ENCODE data around the gene HOXA13.

The HOXA13 gene

GRCh38 chr7:27157702-27158431, 42.0 kb downstream of the HOXA13 start:
- no peak for DNase-seq

DNA sequence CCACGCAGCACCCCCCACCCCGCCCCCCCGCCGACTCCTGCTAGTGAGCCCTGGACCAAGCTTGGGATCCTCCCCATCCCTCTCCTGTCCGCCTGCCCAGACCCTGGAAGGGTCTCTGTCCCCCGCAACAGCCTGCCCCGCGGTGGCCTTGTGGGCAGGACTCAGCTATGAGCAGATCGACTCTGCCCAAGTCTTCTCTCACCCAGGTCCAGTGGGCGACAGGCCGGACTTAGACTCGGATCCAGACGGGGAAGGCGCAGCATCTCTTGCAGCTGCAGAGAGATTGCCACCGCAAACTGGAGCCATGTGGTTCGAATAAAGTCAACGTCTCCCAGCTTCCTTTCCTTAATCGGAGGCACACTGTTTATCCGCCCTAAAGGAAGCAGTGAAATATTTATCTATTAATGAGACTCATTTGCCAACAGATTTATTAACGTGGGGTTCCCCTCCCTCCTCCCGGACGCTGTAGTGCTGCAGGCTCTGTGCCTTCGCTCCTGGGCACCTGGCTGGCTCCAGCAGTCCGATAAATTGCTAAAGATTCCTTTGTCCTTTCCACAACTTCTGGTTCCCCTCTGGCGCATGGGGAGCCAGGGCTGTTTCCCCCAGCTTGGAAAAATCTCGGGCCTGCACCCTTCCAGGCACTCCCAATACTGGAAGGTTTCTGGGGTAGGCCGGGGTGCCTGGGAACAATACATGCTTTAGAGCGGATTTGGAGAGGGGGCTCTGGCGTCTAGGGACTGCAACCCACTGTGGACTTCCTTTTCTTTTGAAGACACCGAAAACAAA, 42.8 kb downstream of the HOXA13 start:
- no peak for DNase-seq

DNA sequence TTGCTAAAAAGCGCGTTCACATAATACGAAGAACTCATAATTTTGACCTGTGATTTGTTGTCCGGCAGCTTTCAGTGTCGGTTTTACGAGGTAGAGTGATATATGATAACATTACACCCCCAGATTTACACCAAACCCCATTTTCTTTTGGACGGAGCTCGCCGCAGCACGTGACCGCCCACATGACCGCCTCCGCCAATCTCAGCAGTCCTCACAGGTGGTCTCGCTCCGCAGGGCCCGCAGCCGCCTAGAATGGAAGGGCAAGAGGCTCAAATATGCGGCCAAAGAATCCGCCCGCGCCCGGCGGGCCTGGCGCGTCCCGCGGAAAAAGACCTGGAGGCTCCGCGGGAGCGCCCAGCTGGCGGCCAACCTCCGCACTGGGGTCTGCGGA, 43.4 kb downstream of the HOXA13 start, which contains the start of gene HOXA7:
Gene HOXA7, minus strand, starts transcription at position 168 of the 391 bp plus-strand sequence. Its CDS starts 130 bp downstream, at position 38.
- DNase-seq: no peak

GRCh38 chr7:27155816-27156507, 43.9 kb downstream of the HOXA13 start:
- DNase-seq: no peak

DNA sequence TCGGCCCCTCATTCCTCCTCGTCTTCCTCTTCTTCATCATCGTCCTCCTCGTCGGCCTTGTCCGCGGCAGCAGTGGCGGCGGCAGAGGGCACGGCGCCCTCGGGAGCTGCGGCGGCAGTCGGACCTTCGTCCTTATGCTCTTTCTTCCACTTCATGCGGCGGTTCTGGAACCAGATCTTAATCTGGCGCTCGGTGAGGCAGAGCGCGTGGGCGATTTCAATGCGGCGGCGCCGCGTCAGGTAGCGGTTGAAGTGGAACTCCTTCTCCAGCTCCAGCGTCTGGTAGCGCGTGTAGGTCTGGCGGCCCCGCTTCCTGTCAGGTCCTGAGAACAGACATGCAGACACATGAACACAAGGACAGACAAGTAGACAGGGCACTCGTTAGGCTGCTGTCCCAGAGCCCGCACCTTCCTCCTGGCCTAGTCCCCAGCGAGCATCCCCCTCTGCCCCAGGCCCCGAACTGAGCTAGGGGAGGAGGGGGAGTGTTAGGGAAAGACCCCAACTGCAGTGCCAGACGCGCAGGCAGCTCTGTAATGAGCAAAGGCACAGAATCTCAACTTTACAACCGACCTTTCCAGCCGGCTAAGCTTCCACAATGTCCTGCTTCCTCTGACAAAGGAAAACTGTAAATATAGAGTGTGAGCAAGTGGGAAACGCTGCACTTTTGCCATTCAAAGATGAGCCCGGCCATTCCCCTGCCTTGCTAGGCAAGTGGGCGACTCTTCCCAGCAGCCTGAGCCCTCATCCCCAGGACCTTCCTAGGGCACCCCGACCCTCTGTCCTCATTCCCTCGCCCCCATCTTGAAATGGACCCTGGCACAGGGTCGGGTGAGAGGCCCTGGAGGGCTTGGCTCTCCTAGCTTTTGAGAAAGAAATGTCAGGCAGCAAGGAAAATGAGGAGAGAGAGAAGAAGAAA, 44.7 kb downstream of the HOXA13 start:
- DNase-seq: no peak

DNA sequence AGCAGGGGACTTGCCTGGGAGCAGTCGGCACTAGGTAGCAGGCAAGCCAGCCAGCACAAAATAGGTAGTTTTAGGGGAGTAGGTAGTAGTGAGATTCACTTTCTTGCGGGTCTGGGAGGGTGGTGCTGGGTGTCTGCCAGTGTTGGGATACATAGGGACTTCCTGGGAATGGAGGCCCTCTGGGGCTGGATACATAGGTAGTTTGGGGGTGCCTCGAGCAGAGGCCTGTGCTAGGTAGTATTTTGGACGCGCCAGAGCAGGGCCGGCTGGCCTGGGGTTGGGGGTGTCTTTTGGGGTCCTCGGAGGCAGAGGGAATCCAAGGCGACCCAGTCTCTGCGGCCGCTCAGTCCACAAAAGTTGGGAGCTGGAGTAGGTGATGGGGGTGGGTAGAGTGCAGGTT, 45.5 kb downstream of the HOXA13 start:
- no peak for DNase-seq

DNA sequence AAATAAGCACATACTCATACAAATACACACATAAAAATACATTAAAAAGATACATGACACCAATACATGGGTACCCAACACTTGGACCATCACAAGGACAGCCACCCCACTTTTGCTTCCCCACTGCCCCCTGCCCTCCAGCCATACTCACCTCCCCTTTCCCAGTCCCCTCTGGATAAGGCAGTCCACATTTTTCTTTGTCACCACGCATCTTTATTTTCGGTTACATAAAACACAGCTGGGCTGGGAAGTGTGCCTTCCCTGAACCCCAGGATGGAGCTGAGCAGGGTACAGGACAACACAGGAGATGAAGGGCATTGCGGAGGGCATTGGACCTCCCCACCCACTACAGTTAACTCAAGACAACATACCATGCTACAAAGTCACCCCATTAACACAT, 46.4 kb downstream of the HOXA13 start:
- DNase-seq: no peak

- DNase-seq: no peak
These were observed 47.0 kb downstream of the HOXA13 start for GRCh38 chr7:27152816-27153442.

DNA sequence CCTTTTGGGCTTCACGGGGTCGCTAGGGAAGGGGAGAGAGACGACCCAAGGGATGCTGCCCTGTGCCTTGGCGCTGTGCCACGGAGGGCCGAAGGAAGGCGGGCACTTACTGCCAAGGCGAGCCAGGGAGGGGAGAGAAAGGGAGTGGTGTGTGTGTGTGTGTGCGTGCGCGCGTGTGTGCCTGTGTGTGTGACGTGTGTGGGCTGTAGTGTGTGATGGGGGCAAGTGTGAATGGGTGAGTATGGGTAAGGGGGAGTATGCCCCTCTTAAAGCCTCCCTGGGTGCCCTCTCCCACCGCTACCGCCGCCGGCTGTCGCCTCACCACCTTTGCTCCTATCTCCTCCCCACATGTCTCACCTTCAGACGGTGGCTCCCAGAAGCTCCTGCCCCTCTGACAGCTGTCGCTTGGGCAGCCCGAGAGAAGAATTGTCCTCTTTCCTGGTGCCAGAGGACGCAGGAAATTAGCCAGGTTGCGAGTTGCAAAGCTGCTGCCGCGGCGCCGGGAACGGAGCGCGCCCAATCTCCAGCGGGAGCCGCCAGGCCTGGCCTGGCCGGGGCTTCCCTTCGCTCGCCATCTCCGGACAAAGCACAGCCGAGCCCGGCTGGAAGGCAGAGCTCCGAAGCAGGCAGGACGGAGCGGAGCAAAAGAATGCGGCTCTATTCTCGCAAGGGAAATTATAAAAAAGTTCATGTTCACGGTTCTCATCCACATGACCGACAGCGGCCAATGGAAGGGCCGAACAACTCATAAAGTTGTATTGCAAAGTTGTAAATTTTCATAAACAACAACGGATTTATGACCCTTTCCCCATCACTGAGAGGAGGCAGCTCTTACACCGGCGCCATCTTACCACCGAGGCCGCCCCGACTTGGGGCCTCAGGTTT, 47.7 kb downstream of the HOXA13 start, which contains the start of gene HOXA3:
Gene HOXA3, minus strand, starts transcription at position 653 of the 885 bp plus-strand sequence. CDS start 41,943 bp downstream, outside the sequence.
- no peak for DNase-seq

GRCh38 chr7:27151341-27151930, 48.5 kb downstream of the HOXA13 start:
- DNase-seq: no peak

GRCh38 chr7:27150568-27151340, 49.1 kb downstream of the HOXA13 start:
- peak; percentile 62 to 63 for DNase-seq

GRCh38 chr7:27149842-27150567, 49.9 kb downstream of the HOXA13 start:
- DNase-seq: no peak

DNA sequence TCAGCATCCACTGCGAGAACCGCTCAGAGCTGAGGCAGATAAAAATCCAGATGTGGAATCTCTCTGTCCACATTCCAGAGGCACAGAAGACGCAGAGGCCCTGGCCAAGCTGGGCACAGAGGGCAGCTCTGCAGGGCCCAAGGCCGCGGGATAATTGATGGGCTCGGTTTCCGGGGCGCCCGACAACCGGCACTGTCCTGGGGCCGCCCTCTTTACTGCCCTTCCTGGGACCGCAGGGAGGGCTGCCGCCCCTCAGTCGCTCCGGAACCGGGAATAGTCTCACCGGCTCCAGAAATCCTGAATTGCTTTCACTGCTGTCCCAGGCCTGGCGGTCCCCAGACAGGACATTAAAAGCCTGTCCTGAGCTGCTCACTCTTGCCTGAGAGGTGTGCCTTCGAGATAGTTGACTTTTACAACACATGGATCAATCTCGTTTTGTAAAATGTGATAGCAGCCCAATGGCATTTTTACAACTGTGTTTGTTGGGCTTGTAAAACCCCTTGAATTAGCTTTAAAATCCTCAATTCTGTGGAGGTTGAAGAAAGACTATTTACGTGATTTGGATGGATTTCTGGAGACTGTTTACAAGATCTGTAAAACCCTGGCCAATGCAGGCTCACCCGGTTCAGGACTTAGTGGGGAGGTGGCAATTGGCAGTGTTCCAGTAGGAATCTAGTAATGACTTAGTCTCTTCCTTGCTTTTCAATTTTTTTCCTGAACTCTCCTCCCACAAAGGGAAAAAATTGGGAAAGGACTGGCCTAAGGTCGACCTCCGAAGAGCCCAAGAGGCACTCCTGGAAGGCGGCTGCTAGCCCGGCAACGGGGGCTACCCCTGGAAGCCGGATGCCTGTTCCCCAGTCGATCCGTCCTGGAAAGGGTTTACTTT, 50.9 kb downstream of the HOXA13 start:
- no peak for DNase-seq

DNA sequence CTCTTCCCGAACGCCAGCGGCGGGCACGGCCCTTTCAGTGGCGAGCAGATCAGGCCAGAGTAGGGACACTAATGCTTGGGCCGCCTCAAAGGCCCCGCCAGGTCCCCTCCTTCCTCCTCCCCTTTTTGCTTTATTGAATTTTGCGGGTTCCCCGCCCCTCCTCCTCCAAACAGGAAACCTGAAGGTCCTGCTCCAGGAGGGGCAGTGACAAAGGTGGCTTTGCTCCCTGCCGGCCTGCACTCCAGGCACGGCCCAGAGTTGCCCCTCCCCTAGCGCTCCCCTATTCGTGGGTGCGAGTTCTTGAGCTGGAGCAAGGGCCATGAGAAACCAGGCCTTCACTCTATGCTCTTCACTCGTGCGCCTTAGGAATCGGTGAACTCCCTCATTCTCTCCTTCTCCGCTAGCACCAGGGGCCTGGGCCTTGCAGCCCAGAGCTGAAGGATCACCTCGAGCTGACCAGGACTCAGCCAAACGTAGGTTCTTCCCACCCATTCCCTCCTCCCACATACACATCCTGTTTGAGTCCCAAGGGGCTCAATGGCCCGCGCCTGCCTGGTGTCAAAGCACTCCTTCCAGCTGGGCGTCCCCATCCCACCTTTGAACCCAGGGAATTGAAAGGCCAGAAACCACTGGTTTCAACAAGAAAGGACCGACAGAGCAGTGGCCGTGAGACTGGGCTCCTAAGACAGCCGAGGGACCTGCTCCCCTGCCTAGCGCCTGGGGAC, 51.7 kb downstream of the HOXA13 start:
- no peak for DNase-seq

GRCh38 chr7:27147199-27148030, 52.5 kb downstream of the HOXA13 start, which contains the start of gene HOXA6:
Gene HOXA6 (minus strand): TSS chr7:27147774. CDS start chr7:27147749, 25 bp downstream.
- DNase-seq: no peak
